Activated T-cell treated with anti-CD3 and anti-CD28 coated beads for 1 hour (primary cell): ENCODE data around the gene CD180.

ENCODE experiments used
- DNase-seq: peaks from one replicate; pipeline ENCODE4 v3.0.0-alpha.2; 2020; ENCODE audit warnings: low read depth

The CD180 gene

GRCh38 chr5:67196537-67197059 lies at the start of gene CD180:
CD180 (minus strand) TSS chr5:67196799; CDS start chr5:67196641, 158 bp downstream.
- no peak for DNase-seq

- no peak for DNase-seq
Measured at GRCh38 chr5:67246108-67246507, 49.5 kb upstream of the CD180 start.

GRCh38 chr5:67245259-67245846 lies 48.8 kb upstream of the CD180 start:
- no peak for DNase-seq

GRCh38 chr5:67244345-67244793 lies 47.8 kb upstream of the CD180 start:
- no peak for DNase-seq

GRCh38 chr5:67243944-67244343 lies 47.3 kb upstream of the CD180 start:
- no peak for DNase-seq

DNA sequence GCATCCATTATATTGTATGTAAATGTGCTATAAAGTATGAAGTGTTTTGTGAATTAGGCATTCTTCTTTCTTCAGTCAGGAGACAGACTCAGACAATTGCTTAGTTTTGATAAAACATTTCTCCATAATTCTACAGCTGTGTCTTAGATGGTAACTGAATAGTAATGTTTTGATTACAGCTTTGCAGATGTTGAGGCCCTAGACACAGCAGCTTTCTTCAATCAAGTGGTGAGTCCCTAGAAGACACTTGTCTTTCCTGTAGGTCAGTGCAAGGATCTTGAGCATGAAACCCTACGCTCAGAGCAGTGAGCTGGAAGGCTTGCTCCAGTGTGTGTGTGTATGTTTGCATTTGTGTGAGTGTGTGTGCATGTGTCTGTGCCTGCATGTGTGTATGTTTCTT lies 46.8 kb upstream of the CD180 start:
- DNase-seq, result no peak

GRCh38 chr5:67241326-67241725 lies 44.7 kb upstream of the CD180 start:
- DNase-seq, result no peak

- DNase-seq, result no peak
Measured at GRCh38 chr5:67240846-67241245, 44.2 kb upstream of the CD180 start.

- DNase-seq, result no peak
Measured at GRCh38 chr5:67240065-67240464, 43.5 kb upstream of the CD180 start.

- no peak for DNase-seq
Measured at GRCh38 chr5:67238191-67238590, 41.6 kb upstream of the CD180 start.

DNA sequence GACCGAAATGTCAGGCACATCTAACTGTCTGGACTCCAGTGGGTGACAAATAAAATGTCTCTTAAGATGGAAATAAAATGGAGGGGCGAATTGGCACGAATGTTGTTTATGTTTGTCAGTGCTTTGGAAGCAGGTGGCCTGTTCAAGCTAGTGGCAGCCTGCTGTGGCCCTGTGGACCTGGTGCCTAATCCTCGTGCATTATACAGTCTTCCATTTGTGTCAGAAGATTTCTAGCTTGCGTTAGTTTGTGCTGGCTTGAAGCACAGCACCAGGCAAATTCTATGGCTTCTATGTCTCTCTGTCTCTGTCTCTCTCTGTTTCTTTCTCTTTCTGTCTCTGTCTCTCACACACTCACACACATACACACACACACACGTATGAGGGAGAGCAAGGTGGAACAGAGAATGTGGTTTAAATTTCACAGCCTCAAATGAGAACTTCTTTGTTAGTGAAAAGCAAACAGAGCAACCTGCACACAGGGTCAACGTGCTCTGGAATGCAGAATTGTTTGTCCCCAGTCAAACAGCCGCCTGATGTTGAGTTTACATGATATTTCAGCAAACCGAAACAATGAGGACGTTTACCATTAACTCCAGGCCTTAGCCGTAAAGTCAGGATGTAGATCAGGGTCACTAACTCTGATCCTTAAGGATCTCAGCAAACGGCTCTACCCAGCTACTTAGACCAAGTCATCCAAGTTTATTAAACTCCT lies 39.0 kb upstream of the CD180 start:
- no peak for DNase-seq

- no peak for DNase-seq
Measured at GRCh38 chr5:67234671-67235176, 38.1 kb upstream of the CD180 start.

GRCh38 chr5:67233075-67233474 lies 36.5 kb upstream of the CD180 start:
- no peak for DNase-seq

- DNase-seq, result no peak
Measured at GRCh38 chr5:67223211-67223610, 26.6 kb upstream of the CD180 start.

GRCh38 chr5:67222243-67223025 lies 25.8 kb upstream of the CD180 start:
- no peak for DNase-seq

DNA sequence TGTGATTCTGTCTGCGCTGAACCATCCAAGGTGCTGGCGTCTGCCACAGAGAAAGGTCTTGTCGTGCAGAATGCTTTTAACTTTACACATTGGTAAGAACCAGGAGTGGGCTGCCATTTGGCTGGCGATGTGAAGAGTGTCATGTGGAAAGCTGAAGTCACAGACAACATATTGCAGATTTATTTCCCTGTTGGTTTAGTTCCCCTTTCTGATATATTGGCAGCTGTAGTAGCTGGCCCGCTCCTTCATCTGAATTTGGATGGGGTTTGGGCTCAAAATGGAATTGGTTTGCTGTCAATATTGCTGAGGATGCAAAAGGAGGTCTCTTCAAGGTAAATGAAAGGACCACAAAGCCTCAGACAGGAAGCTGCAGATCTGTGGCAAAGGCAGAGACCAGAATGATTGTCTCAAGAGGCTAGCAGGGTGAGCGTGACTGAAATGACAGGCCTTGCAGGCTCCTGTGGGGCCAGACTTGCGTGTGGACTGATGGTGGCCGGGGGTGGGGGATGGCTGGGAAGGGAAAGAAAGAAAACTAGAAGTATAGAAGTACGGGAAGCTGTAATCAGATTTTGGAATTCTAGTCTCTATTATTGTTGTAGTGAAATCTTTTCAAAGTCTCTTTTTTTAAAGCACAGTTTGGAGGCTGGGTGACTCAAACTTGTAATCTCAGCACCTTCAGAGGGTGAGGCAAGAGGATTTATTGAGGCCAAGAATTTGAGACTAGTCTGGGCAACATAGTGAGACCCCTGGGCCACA lies 25.1 kb upstream of the CD180 start:
- no peak for DNase-seq

- DNase-seq, result no peak
Measured at GRCh38 chr5:67216564-67216963, 20.0 kb upstream of the CD180 start.

GRCh38 chr5:67215519-67216471 lies 19.2 kb upstream of the CD180 start:
- peak; percentile 56 for DNase-seq

GRCh38 chr5:67214707-67215447 lies 18.3 kb upstream of the CD180 start:
- DNase-seq, result no peak

DNA sequence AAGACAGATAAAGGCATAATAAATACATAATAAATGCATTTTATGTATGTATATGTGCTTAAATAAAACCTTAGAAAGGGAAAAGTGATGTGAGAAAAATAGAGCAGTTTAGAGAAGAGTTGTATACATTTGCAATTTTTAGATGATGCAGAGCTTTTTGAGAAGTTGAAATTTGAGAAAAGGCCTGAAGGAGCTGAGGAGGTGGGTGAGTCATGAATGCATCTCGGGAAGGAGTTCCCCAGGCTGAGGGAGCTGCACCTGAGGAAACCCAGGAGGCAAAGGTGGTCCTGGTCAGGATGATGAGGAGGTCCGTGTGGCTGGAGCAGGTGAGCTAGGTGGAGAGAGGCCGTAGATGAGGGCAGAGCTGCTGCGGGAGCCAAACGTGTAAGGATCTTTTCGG lies 17.4 kb upstream of the CD180 start:
- no peak for DNase-seq
